ENCODE results near the gene PCDHB13.
"Not testable (repeated sequence)": the region's sequence is repeated elsewhere in the genome, so short reads cannot be mapped to it uniquely, and the experiment has no call there.

Gene PCDHB13

GRCh38 chr5:141213656-141214339 is at the start of gene PCDHB13:
PCDHB13 (plus strand) TSS chr5:141213919; CDS start chr5:141214124, 205 bp downstream.
- not testable (repeated sequence) for DNase-seq

GRCh38 chr5:141172381-141173204 is 41.1 kb upstream of the PCDHB13 start, which contains the start of gene PCDHB7:
PCDHB7 (plus strand) TSS chr5:141172644; CDS start chr5:141172836, 192 bp downstream.
- DNase-seq = no peak

GRCh38 chr5:141174291-141175104 is 39.2 kb upstream of the PCDHB13 start:
- DNase-seq = not testable (repeated sequence)

- no peak for DNase-seq
These were observed 37.8 kb upstream of the PCDHB13 start for GRCh38 chr5:141175933-141176332.

GRCh38 chr5:141177577-141178191 is 36.0 kb upstream of the PCDHB13 start, which contains the start of gene PCDHB8:
PCDHB8 (plus strand) TSS chr5:141177790; CDS start chr5:141178035, 245 bp downstream.
- DNase-seq = not testable (repeated sequence)

- not testable (repeated sequence) for DNase-seq
These were observed 34.3 kb upstream of the PCDHB13 start for GRCh38 chr5:141179371-141179770.

- DNase-seq = not testable (repeated sequence)
These were observed 33.8 kb upstream of the PCDHB13 start for GRCh38 chr5:141179876-141180275.

GRCh38 chr5:141180313-141180712 is 33.4 kb upstream of the PCDHB13 start:
- DNase-seq = no peak

- no peak for DNase-seq
These were observed 31.5 kb upstream of the PCDHB13 start, which contains the start of gene PCDHB16 for GRCh38 chr5:141182248-141182647. PCDHB16 (plus strand) TSS chr5:141182387; CDS start chr5:141182560, 173 bp downstream.

GRCh38 chr5:141184117-141184855 is 29.4 kb upstream of the PCDHB13 start:
- DNase-seq = not testable (repeated sequence)

- peak in 1 of 2 experiments; percentile 15 for DNase-seq
These were observed 26.7 kb upstream of the PCDHB13 start, which contains the start of gene PCDHB9 for GRCh38 chr5:141186897-141187512. PCDHB9 (plus strand) TSS chr5:141187161; CDS start chr5:141187319, 158 bp downstream.

- not testable (repeated sequence) for DNase-seq
These were observed 25.0 kb upstream of the PCDHB13 start for GRCh38 chr5:141188682-141189081.

- DNase-seq = not testable (repeated sequence)
These were observed 24.6 kb upstream of the PCDHB13 start for GRCh38 chr5:141189131-141189530.

GRCh38 chr5:141192110-141192725 is 21.5 kb upstream of the PCDHB13 start, which contains the start of gene PCDHB10:
PCDHB10 (plus strand) TSS chr5:141192353; CDS start chr5:141192553, 200 bp downstream.
- peak in 1 of 2 experiments; percentile 8 for DNase-seq

- DNase-seq = not testable (repeated sequence)
These were observed 19.4 kb upstream of the PCDHB13 start for GRCh38 chr5:141194332-141194731.

- DNase-seq = no peak
These were observed 17.4 kb upstream of the PCDHB13 start for GRCh38 chr5:141196363-141196762.

GRCh38 chr5:141199359-141200235 is 14.1 kb upstream of the PCDHB13 start, which contains the start of gene PCDHB11:
PCDHB11 (plus strand) TSS chr5:141199627; CDS start chr5:141199775, 148 bp downstream.
- no peak for DNase-seq

GRCh38 chr5:141201126-141201525 is 12.6 kb upstream of the PCDHB13 start:
- not testable (repeated sequence) for DNase-seq

- not testable (repeated sequence) for DNase-seq
These were observed 12.1 kb upstream of the PCDHB13 start for GRCh38 chr5:141201646-141202045.

All from activated CD4-positive, alpha-beta T cell treated with anti-CD3 and anti-CD28 coated beads, Interleukin-2, amount 50 U/mL, for 4 hours (primary cell).